Muscle of back (tissue), 11 donors: ENCODE measurements around the gene SLC24A3. TPM values are rescaled to one million over a fixed set of nuclear protein-coding genes. Genes with fewer than 3 reads are reported as not detected.
A peak's percentile ranks its signal among the peaks of the same experiment; 100 is the strongest.

Source experiments
- DNase-seq, 3 donors: peaks; one replicate each; pipeline versions ENCODE4 v3.0.0 to v3.0.0-alpha.2; 2013
- polyA plus RNA-seq, 10 donors: library from polyadenylated mRNA; unstranded; fragments of 120-200 nt; gene quantifications; one replicate each; pipeline ENCODE4 v1.2.1, GENCODE V29; 2013; ENCODE audit not compliant: insufficient read length in 10 of 10

The SLC24A3 gene
- polyA plus RNA-seq, 10 donors = 12.6 to 30.1 (median 19.5) TPM

GRCh38 chr20:19423097-19423899 lies 210.9 kb downstream of the SLC24A3 start:
- DNase-seq = no peak

- no peak for DNase-seq
These were observed 211.6 kb downstream of the SLC24A3 start for GRCh38 chr20:19423900-19424620.

- no peak for DNase-seq
These were observed 213.9 kb downstream of the SLC24A3 start for GRCh38 chr20:19426356-19426755.

GRCh38 chr20:19427480-19427879 lies 215.0 kb downstream of the SLC24A3 start:
- no peak for DNase-seq

- no peak for DNase-seq
These were observed 215.5 kb downstream of the SLC24A3 start for GRCh38 chr20:19427913-19428312.

- DNase-seq = no peak
These were observed 215.9 kb downstream of the SLC24A3 start for GRCh38 chr20:19428324-19428723.

GRCh38 chr20:19429538-19429937 lies 217.1 kb downstream of the SLC24A3 start:
- DNase-seq = no peak

- DNase-seq = no peak
These were observed 218.3 kb downstream of the SLC24A3 start for GRCh38 chr20:19430641-19431315.

GRCh38 chr20:19431316-19431700 lies 218.9 kb downstream of the SLC24A3 start:
- no peak for DNase-seq

- DNase-seq = no peak
These were observed 219.5 kb downstream of the SLC24A3 start for GRCh38 chr20:19431906-19432305.

GRCh38 chr20:19433371-19434350 lies 221.2 kb downstream of the SLC24A3 start:
- no peak for DNase-seq

GRCh38 chr20:19435316-19435715 lies 222.9 kb downstream of the SLC24A3 start:
- DNase-seq = no peak

GRCh38 chr20:19435821-19436220 lies 223.4 kb downstream of the SLC24A3 start:
- DNase-seq = no peak

GRCh38 chr20:19438488-19438887 lies 226.0 kb downstream of the SLC24A3 start:
- no peak for DNase-seq

- DNase-seq = no peak
These were observed 228.5 kb downstream of the SLC24A3 start for GRCh38 chr20:19440660-19441527.

- no peak for DNase-seq
These were observed 233.8 kb downstream of the SLC24A3 start for GRCh38 chr20:19446246-19446645.

GRCh38 chr20:19448632-19449031 lies 236.2 kb downstream of the SLC24A3 start:
- DNase-seq = no peak

GRCh38 chr20:19449051-19449450 lies 236.6 kb downstream of the SLC24A3 start:
- DNase-seq = peak in 2 of 3 donors; percentile 22 to 31

- no peak for DNase-seq
These were observed 238.9 kb downstream of the SLC24A3 start for GRCh38 chr20:19451231-19451922.

- peak in 1 of 3 donors; percentile 18 for DNase-seq
These were observed 239.5 kb downstream of the SLC24A3 start for GRCh38 chr20:19451923-19452295.
